Fibroblast of the aortic adventitia (primary cell): Measurements from ENCODE around the gene UPK3A. TPM values are rescaled to one million over a fixed set of nuclear protein-coding genes. Genes with fewer than 3 reads are reported as not detected.

Source experiments
- DNase-seq: peaks from one replicate; pipeline ENCODE4 v3.0.0-alpha.2; 2010; ENCODE audit warnings: low read depth
- H3K4me3 ChIP-seq: 2 replicates; pipeline ENCODE4 v1.5.1; 2011; ENCODE audit warnings: low read depth, mild to moderate bottlenecking, control low read depth, low read length, moderate library complexity
- total RNA-seq: library from RNA; depleted of rRNA; stranded (reverse); fragments of >200 nt; gene quantifications from 2 replicates; pipeline ENCODE4 v1.2.3, GENCODE V29; 2012; ENCODE audit warnings: low replicate concordance
- TF ChIP-seq, protein P1 (sequence below): IDR thresholded peaks from 2 replicates; pipeline ENCODE4 v1.5.1; 2011; ENCODE audit warnings: mild to moderate bottlenecking, low read length, control low read depth, inconsistent platforms; ENCODE audit not compliant: insufficient read depth

Gene UPK3A
- total RNA-seq, 1 donor, result not detected

DNA sequence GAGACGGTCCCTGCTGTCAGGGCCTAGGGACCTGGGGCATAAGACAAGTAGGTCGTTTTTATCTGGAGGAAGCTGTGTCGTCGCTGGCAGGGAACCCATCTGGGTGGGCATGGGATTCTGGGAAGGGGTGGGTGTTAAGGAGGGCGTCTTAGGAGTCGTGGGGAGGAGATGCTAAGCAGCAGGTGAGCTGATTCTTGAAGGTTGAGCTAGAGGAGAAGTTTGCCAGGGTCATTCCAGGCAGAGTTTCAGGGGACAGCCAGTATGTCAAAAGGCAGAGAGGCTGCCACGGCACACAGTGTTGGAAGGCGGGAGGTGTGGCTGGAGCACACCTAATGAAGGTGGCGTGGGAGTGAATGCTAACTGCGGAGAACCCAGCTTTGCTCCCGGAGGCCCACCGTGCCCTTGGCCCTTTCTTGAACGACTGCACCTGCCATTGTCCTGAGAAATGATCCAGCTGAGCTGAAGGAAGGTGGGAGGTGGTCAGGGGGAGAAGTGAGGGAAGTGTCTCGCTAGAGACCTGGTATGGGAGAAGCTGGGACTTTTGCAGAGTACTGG, 26.3 kb downstream of the UPK3A start:
- no peak for DNase-seq
- TF ChIP-seq, protein P1, sequence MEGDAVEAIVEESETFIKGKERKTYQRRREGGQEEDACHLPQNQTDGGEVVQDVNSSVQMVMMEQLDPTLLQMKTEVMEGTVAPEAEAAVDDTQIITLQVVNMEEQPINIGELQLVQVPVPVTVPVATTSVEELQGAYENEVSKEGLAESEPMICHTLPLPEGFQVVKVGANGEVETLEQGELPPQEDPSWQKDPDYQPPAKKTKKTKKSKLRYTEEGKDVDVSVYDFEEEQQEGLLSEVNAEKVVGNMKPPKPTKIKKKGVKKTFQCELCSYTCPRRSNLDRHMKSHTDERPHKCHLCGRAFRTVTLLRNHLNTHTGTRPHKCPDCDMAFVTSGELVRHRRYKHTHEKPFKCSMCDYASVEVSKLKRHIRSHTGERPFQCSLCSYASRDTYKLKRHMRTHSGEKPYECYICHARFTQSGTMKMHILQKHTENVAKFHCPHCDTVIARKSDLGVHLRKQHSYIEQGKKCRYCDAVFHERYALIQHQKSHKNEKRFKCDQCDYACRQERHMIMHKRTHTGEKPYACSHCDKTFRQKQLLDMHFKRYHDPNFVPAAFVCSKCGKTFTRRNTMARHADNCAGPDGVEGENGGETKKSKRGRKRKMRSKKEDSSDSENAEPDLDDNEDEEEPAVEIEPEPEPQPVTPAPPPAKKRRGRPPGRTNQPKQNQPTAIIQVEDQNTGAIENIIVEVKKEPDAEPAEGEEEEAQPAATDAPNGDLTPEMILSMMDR, result no peak
- H3K4me3 ChIP-seq, result peak overlapping the region; percentile 80

GRCh38 chr22:45312415-45312814, 27.7 kb downstream of the UPK3A start:
- no peak overlapping the region for H3K4me3 ChIP-seq
- TF ChIP-seq, protein P1, result no peak
- no peak for DNase-seq

DNA sequence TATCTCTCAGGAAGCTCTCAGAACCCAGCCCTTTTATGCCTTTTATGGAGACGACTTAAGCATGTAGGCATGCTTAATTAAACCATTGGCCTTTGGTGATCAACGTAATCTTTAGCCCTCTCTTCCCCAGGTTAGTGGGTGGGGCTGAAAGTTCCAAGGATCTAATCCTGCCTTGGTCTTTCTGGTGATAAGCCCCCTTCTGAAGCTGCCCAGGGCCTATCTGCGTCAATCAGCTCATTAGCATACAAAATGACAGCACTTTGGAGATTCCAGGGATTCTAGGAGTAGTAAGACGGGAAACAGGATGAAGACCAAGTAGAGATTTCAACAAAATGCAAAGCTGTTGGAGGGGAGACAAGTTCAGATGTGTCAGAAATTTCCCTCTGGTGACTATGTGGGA, 28.1 kb downstream of the UPK3A start:
- no peak for DNase-seq

GRCh38 chr22:45314054-45314721, 29.4 kb downstream of the UPK3A start:
- no peak overlapping the region for H3K4me3 ChIP-seq
- no peak for DNase-seq
- TF ChIP-seq, protein P1, result no peak

More for the DNA sequence above, 28.1 kb downstream of the UPK3A start:
- TF ChIP-seq, protein P1, result no peak
- H3K4me3 ChIP-seq, result no peak overlapping the region

DNA sequence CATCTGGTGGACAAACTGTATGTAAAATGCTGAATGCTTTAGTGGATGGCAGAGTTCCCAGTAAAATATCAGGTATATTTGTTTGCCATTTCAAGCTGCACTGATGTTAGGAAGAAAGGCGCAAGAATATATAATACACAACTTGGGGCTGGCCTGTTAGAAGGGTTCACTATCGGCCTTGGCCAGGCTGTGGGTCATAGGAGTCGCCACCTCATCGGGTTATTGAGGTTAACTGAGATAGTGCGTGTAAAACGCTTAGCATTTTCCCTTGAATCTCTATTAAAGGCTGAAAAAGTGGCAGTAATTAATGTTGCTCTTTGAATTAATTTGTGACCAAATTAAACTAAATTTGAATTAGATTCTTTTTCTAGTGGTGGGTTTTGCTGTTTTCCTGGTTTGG, 30.0 kb downstream of the UPK3A start:
- TF ChIP-seq, protein P1, result no peak
- no peak overlapping the region for H3K4me3 ChIP-seq
- DNase-seq, result no peak

GRCh38 chr22:45316796-45317526, 32.2 kb downstream of the UPK3A start:
- TF ChIP-seq, protein P1, result no peak
- no peak overlapping the region for H3K4me3 ChIP-seq
- no peak for DNase-seq
